IMR-90 (cell line): ENCODE results near the gene HTR2B. TPM values are rescaled to one million over a fixed set of nuclear protein-coding genes. Genes with fewer than 3 reads are reported as not detected.

Experiments used
- ATAC-seq: fragments of 200-7000 bp; cut with Tn5 transposase; 2 replicates; pipeline ENCODE4 v1.9.1; 2020; ENCODE audit warnings: low read depth, mild to moderate bottlenecking, moderate library complexity
- BruUV-seq: library from RNA; stranded (reverse); fragments of 400-500 nt; replicated peaks from 2 replicates; lab custom pipeline; 2021; lab: Mats Ljungman, UMichigan
- CTCF ChIA-PET: fragments of 300-600 bp; formaldehyde crosslinking; extraction: SDS; loops from one replicate; lab custom pipeline; 2021; ENCODE audit warnings: antibody characterized with exemption; lab: Yijun Ruan, JAX
- POLR2A ChIA-PET: fragments of 300-600 bp; sonication (Branson Sonifier 250); formaldehyde crosslinking; loops from one replicate; lab custom pipeline; 2022; ENCODE audit warnings: antibody characterized with exemption; ENCODE audit not compliant: unreplicated experiment; lab: Charles Lee
- DNase-seq: peaks from one replicate; pipeline ENCODE4 v3.0.0; 2013
- H2AFZ ChIP-seq: replicated peaks from 2 replicates; pipeline ENCODE3; 2013; ENCODE audit warnings: low read length, mild to moderate bottlenecking; ENCODE audit not compliant: poor library complexity
- H2AK5ac ChIP-seq: 2 replicates; pipeline ENCODE4 v1.6.1; 2013; ENCODE audit warnings: low read depth, low read length, inconsistent platforms
- H2AK9ac ChIP-seq: replicated peaks from 2 replicates; pipeline ENCODE3; 2013; ENCODE audit warnings: mild to moderate bottlenecking, low read depth, low read length, moderate library complexity; ENCODE audit not compliant: poor library complexity
- H2BK120ac ChIP-seq: 2 replicates; pipeline ENCODE4 v1.6.1; 2013; ENCODE audit warnings: low read depth, low read length, inconsistent platforms
- H2BK15ac ChIP-seq: 3 replicates; pipeline ENCODE4 v1.6.1; 2013; ENCODE audit warnings: low read depth, low read length, inconsistent platforms
- H2BK20ac ChIP-seq: 2 replicates; pipeline ENCODE4 v1.6.1; 2013; ENCODE audit warnings: low read depth, mild to moderate bottlenecking, inconsistent platforms, low read length, moderate library complexity
- H2BK5ac ChIP-seq: 2 replicates; pipeline ENCODE4 v1.6.1; 2013; ENCODE audit warnings: mild to moderate bottlenecking, low read depth, low read length, inconsistent platforms; ENCODE audit not compliant: poor library complexity, severe bottlenecking
- H3K14ac ChIP-seq: replicated peaks from 2 replicates; pipeline ENCODE4 v1.6.1; 2013; ENCODE audit warnings: low read depth, low read length, inconsistent platforms
- H3K18ac ChIP-seq: 2 replicates; pipeline ENCODE4 v1.6.1; 2013; ENCODE audit warnings: low read depth, low read length, control low read depth
- H3K23ac ChIP-seq: 2 replicates; pipeline ENCODE4 v1.6.1; 2013; ENCODE audit warnings: low read depth, low read length, inconsistent platforms
- H3K27ac ChIP-seq: 2 replicates; pipeline ENCODE4 v1.5.1; 2013; ENCODE audit warnings: mild to moderate bottlenecking, control low read depth, low read length; ENCODE audit not compliant: insufficient read depth
- H3K27me3 ChIP-seq: 2 replicates; pipeline ENCODE4 v1.6.1; 2013; ENCODE audit warnings: low read length; ENCODE audit not compliant: control insufficient read depth, insufficient read depth
- H3K36me3 ChIP-seq: 2 replicates; pipeline ENCODE4 v1.6.1; 2013; ENCODE audit warnings: low read length, mixed read lengths; ENCODE audit not compliant: control insufficient read depth, insufficient read depth
- H3K4ac ChIP-seq: 2 replicates; pipeline ENCODE4 v1.6.1; 2013; ENCODE audit warnings: low read depth, low read length, inconsistent platforms
- H3K4me1 ChIP-seq: 2 replicates; pipeline ENCODE4 v1.6.1; 2013; ENCODE audit warnings: low read length, mixed read lengths; ENCODE audit not compliant: control insufficient read depth, insufficient read depth
- H3K4me2 ChIP-seq: 2 replicates; pipeline ENCODE4 v1.6.1; 2013; ENCODE audit warnings: low read depth, mild to moderate bottlenecking, control low read depth, low read length, moderate library complexity
- H3K4me3 ChIP-seq: 2 replicates; pipeline ENCODE4 v1.5.1; 2013; ENCODE audit warnings: low read depth, mild to moderate bottlenecking, control low read depth, low read length, moderate library complexity; ENCODE audit not compliant: insufficient read depth
- H3K56ac ChIP-seq: 2 replicates; pipeline ENCODE4 v1.6.1; 2013; ENCODE audit warnings: low read length, inconsistent platforms; ENCODE audit not compliant: insufficient read depth; ENCODE audit errors: extremely low read depth
- H3K79me1 ChIP-seq, 2 experiments: 2 replicates each; pipeline ENCODE4 v1.6.1; 2013; ENCODE audit warnings: low read length in 2 of 2, inconsistent platforms in 1 of 2, low read depth in 1 of 2
- H3K9ac ChIP-seq: 2 replicates; pipeline ENCODE4 v1.6.1; 2013; ENCODE audit warnings: low read depth, low read length, control low read depth
- H3K9me1 ChIP-seq: 2 replicates; pipeline ENCODE4 v1.6.1; 2013; ENCODE audit warnings: low read length, inconsistent platforms; ENCODE audit not compliant: insufficient read depth
- H3K9me3 ChIP-seq: 2 replicates; pipeline ENCODE4 v1.6.1; 2013; ENCODE audit warnings: low read length; ENCODE audit not compliant: control insufficient read depth, insufficient read depth
- H4K20me1 ChIP-seq: 2 replicates; pipeline ENCODE4 v1.6.1; 2013; ENCODE audit warnings: low read length, inconsistent platforms; ENCODE audit not compliant: insufficient read depth
- H4K5ac ChIP-seq: 2 replicates; pipeline ENCODE4 v1.6.1; 2013; ENCODE audit warnings: mild to moderate bottlenecking, low read depth, low read length, control low read depth
- H4K8ac ChIP-seq, 2 experiments: 2 replicates each; pipeline ENCODE4 v1.6.1; 2013; ENCODE audit warnings: low read depth in 2 of 2, low read length in 2 of 2, control low read depth in 1 of 2, inconsistent platforms in 1 of 2
- H4K91ac ChIP-seq: 2 replicates; pipeline ENCODE4 v1.6.1; 2013; ENCODE audit warnings: low read depth, low read length, inconsistent platforms; ENCODE audit not compliant: insufficient read depth
- CHD1 ChIP-seq: IDR thresholded peaks from 2 replicates; pipeline ENCODE4 v1.6.1; 2012; ENCODE audit warnings: low read depth, low read length, improper control_type of control experiment
- POLR2A ChIP-seq: IDR thresholded peaks from 2 replicates; pipeline ENCODE4 v1.6.1; 2012; ENCODE audit warnings: mild to moderate bottlenecking, low read depth, low read length
- RAD21 ChIP-seq: IDR thresholded peaks from 2 replicates; pipeline ENCODE4 v1.6.1; 2012; ENCODE audit warnings: low read length, improper control_type of control experiment
- WGBS, 2 experiments: methylation state at CpG; one replicate each; pipeline versions ENCODE4 v1.1.5 to v1.1.7; 2013; ENCODE audit warnings: missing lambda C conversion rate in 2 of 2; ENCODE audit not compliant: insufficient read length in 1 of 2; ENCODE audit errors: extremely low coverage in 2 of 2; 5-methylcytosine and 5-hydroxymethylcytosine counted together
- dilution Hi-C: fragments of 300-500 bp; cut with HindIII; formaldehyde crosslinking; loops from one replicate; pipeline ENCODE4 v1.14.3; 2018; ENCODE audit warnings: low sequenced_read_pairs; ENCODE audit not compliant: unreplicated experiment
- in situ Hi-C: fragments of 300-500 bp; cut with MboI; formaldehyde crosslinking; loops from 3 replicates; pipeline ENCODE4 v1.14.3; 2019; ENCODE audit warnings: low sequenced_read_pairs, inconsistent platforms, mixed read lengths
- intact Hi-C: fragments of 100-400 bp; cut with micrococcal nuclease; formaldehyde crosslinking; loops from 2 replicates; pipeline ENCODE4 v1.10.0; 2022
- polyA plus RNA-seq, 3 experiments: library from polyadenylated mRNA; depleted of rRNA; stranded (reverse); fragments of >200 nt; gene quantifications; 2 replicates each; pipeline ENCODE4 v1.2.3, GENCODE V29; 2012; ENCODE audit warnings: low replicate concordance in 1 of 3
- total RNA-seq: library from RNA; depleted of rRNA; stranded (reverse); fragments of >200 nt; gene quantifications from 2 replicates; pipeline ENCODE4 v1.2.3, GENCODE V29; 2012
- TF ChIP-seq, protein P1 (sequence below): conservative IDR thresholded peaks from 2 replicates; pipeline ENCODE4 v1.5.1; 2012; ENCODE audit warnings: mild to moderate bottlenecking, low read depth, low read length, improper control_type of control experiment
- TF ChIP-seq, protein P2 (sequence below): fragments of 150-350 bp; IDR thresholded peaks from 2 replicates; pipeline ENCODE4 v1.6.1; 2016; ENCODE audit warnings: low read depth, mild to moderate bottlenecking, low read length, moderate library complexity, borderline replicate concordance

Gene HTR2B
- total and polyA plus RNA-seq, 2 of the 4 experiments (the other 2 are of a cell fraction) = 0.26 to 0.72 TPM

DNA sequence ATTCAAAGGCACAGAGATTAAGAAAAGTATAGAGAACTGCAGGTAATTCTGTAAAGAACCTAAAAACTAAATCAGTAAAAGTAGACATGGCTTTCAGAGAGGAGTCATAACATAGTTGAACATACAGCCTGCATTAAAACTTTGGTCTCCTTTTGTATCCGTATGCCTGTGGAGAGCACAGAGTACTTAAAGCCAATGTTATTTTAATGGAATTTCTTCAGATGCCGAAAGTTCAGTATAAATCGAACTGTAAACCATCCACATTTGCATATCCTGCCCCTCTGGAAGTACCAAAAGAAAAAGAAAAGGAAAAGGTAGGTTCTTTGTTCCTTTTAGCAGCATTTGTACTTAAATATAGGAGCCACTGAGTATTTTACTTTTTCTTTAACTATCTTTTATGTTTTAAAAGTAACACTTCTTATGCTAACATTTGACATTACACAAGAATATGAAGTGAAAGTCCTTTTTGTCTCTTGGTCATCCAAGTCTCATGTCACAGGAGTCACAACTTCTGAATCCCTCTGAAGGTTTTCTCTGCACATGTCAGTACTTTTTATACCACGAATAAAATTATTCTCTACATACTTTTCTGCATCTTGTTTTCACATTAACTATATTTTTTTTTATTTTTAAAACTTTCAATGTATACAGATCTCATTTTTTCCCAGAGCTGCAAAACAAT is 38.7 kb upstream of the HTR2B start:
- Histone ChIP-seq H3K9ac (peak overlapping the region; percentile 9; the same call in 1 of the 2 replicates), H4K91ac (peak overlapping the region; percentile 98), H3K56ac (peak overlapping the region; percentile 82; the same call in 1 of the 2 replicates), H2BK15ac (peak overlapping the region; percentile 89; the same call in 2 of the 3 replicates), H3K36me3 (peaks cover 5% of the 10 kb centered on the region), H3K9me3 (no peaks in the 10 kb centered on the region), H2BK5ac (peak overlapping the region; percentile 91), H4K5ac (peak overlapping the region; percentile 99), H2AK9ac (no peak overlapping the region), H4K20me1 (no peaks in the 10 kb centered on the region), H3K14ac (peak overlapping the region; percentile 95), H3K18ac (peak overlapping the region; percentile 98), H3K9me1 (peaks cover 6% of the 10 kb centered on the region), H3K79me1 (peaks cover 15 to 47% of the 10 kb centered on the region in 2 experiments), H3K4me3 (no peak overlapping the region), H3K4me1 (peaks cover 23% of the 10 kb centered on the region), H2AK5ac (peak overlapping the region; percentile 97; the same call in 1 of the 2 replicates), H3K27me3 (no peaks in the 10 kb centered on the region), H3K4me2 (peak overlapping the region; percentile 49; the same call in 1 of the 2 replicates), H4K8ac (peak overlapping the region; percentile 81 to 97; a peak in 3 of 4 replicates), H3K23ac (peak overlapping the region; percentile 90), H3K4ac (peak overlapping the region; percentile 95), H2BK20ac (peak overlapping the region; percentile 99), H3K27ac (peak overlapping the region; percentile 100), H2AFZ (no peak overlapping the region), H2BK120ac (peak overlapping the region; percentile 97)
- intact Hi-C loops = loop anchor here (2.0 to 5.0 kb wide), 2 partner anchors 51 to 59 kb away; no protein-coding TSS in a partner anchor
- BruUV-seq = no TSS peak
- dilution Hi-C loops = no loop called here
- ChIA-PET CTCF (interaction anchor here (0.7 to 0.8 kb wide), 2 partner anchors 82 to 96 kb away, joined by 3 to 4 read pairs; no protein-coding TSS in a partner anchor), POLR2A (no interaction called here)
- ATAC-seq (no peak), DNase-seq (no peak)
- in situ Hi-C loops = no loop called here
- TF ChIP-seq, protein P1, sequence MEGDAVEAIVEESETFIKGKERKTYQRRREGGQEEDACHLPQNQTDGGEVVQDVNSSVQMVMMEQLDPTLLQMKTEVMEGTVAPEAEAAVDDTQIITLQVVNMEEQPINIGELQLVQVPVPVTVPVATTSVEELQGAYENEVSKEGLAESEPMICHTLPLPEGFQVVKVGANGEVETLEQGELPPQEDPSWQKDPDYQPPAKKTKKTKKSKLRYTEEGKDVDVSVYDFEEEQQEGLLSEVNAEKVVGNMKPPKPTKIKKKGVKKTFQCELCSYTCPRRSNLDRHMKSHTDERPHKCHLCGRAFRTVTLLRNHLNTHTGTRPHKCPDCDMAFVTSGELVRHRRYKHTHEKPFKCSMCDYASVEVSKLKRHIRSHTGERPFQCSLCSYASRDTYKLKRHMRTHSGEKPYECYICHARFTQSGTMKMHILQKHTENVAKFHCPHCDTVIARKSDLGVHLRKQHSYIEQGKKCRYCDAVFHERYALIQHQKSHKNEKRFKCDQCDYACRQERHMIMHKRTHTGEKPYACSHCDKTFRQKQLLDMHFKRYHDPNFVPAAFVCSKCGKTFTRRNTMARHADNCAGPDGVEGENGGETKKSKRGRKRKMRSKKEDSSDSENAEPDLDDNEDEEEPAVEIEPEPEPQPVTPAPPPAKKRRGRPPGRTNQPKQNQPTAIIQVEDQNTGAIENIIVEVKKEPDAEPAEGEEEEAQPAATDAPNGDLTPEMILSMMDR = no peak
- TF ChIP-seq CHD1 (no peak), RAD21 (no peak), POLR2A (no peak)
- TF ChIP-seq, protein P2, sequence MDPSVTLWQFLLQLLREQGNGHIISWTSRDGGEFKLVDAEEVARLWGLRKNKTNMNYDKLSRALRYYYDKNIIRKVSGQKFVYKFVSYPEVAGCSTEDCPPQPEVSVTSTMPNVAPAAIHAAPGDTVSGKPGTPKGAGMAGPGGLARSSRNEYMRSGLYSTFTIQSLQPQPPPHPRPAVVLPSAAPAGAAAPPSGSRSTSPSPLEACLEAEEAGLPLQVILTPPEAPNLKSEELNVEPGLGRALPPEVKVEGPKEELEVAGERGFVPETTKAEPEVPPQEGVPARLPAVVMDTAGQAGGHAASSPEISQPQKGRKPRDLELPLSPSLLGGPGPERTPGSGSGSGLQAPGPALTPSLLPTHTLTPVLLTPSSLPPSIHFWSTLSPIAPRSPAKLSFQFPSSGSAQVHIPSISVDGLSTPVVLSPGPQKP = no peak
- 100% methylated on average over 1 of the region's 4 CpGs; no CpG with 5 or more reads in 1 of the 2 experiments for WGBS, 2 experiments
